T-helper 2 cell treated with Interferon-gamma antibody and Interleukin-4, amounts not matched to agents 5 μg/mL and 100 μg/mL, for 36 hours (primary cell): ENCODE measurements around the gene NEURL1B.
"Not testable (repeated sequence)": the region's sequence is repeated elsewhere in the genome, so short reads cannot be mapped to it uniquely, and the experiment has no call there.

ENCODE experiments used
- DNase-seq: peaks from one replicate; pipeline ENCODE4 v3.0.0; 2021; ENCODE audit warnings: low spot score
- H3K27ac Mint-ChIP-seq: one replicate; pipeline ENCODE4 v1.8.0; 2021; ENCODE audit warnings: mild to moderate bottlenecking, mixed read lengths
- H3K27me3 Mint-ChIP-seq: one replicate; pipeline ENCODE4 v1.8.0; 2021; ENCODE audit warnings: low read depth, mixed read lengths
- H3K36me3 Mint-ChIP-seq: one replicate; pipeline ENCODE4 v1.8.0; 2021; ENCODE audit warnings: low read depth, mixed read lengths
- H3K4me1 Mint-ChIP-seq: one replicate; pipeline ENCODE4 v1.8.0; 2021; ENCODE audit warnings: low read depth, mixed read lengths
- H3K4me3 Mint-ChIP-seq: one replicate; pipeline ENCODE4 v1.8.0; 2022; ENCODE audit warnings: mild to moderate bottlenecking, moderate library complexity, mixed read lengths
- H3K9me3 Mint-ChIP-seq: one replicate; pipeline ENCODE4 v1.8.0; 2021; ENCODE audit warnings: mixed read lengths

Gene NEURL1B

GRCh38 chr5:172644711-172645110 is 3.6 kb downstream of the NEURL1B start:
- H3K4me1 Mint-ChIP-seq, result peaks cover 9% of the 10 kb centered on the region
- H3K27ac Mint-ChIP-seq, result no peak overlapping the region
- H3K4me3 Mint-ChIP-seq, result no peak overlapping the region
- no peak for DNase-seq
- H3K9me3 Mint-ChIP-seq, result no peaks in the 10 kb centered on the region
- no peaks in the 10 kb centered on the region for H3K36me3 Mint-ChIP-seq
- peaks cover 47% of the 10 kb centered on the region for H3K27me3 Mint-ChIP-seq

- H3K27me3 Mint-ChIP-seq, result peaks cover 41% of the 10 kb centered on the region
- H3K4me3 Mint-ChIP-seq, result no peak overlapping the region
Observed at GRCh38 chr5:172645271-172646055, 4.4 kb downstream of the NEURL1B start.

GRCh38 chr5:172646716-172647285 is 5.7 kb downstream of the NEURL1B start:
- Mint-ChIP-seq H3K27me3 (peaks cover 38% of the 10 kb centered on the region), H3K9me3 (no peaks in the 10 kb centered on the region), H3K4me1 (peaks cover 2% of the 10 kb centered on the region), H3K36me3 (no peaks in the 10 kb centered on the region), H3K27ac (no peak overlapping the region), H3K4me3 (no peak overlapping the region)
- DNase-seq, result no peak

More at GRCh38 chr5:172645271-172646055, 4.4 kb downstream of the NEURL1B start:
- Mint-ChIP-seq H3K27ac (no peak overlapping the region), H3K9me3 (no peaks in the 10 kb centered on the region), H3K4me1 (peaks cover 3% of the 10 kb centered on the region), H3K36me3 (no peaks in the 10 kb centered on the region)
- DNase-seq, result no peak

GRCh38 chr5:172647352-172648012 is 6.4 kb downstream of the NEURL1B start:
- no peak overlapping the region for H3K27ac Mint-ChIP-seq
- H3K36me3 Mint-ChIP-seq, result no peaks in the 10 kb centered on the region
- H3K27me3 Mint-ChIP-seq, result peaks cover 32% of the 10 kb centered on the region
- peaks cover 2% of the 10 kb centered on the region for H3K4me1 Mint-ChIP-seq
- H3K9me3 Mint-ChIP-seq, result no peaks in the 10 kb centered on the region
- no peak overlapping the region for H3K4me3 Mint-ChIP-seq
- DNase-seq, result no peak

GRCh38 chr5:172648013-172648381 is 6.9 kb downstream of the NEURL1B start:
- Mint-ChIP-seq H3K36me3 (no peaks in the 10 kb centered on the region), H3K4me3 (no peak overlapping the region), H3K27ac (no peak overlapping the region), H3K4me1 (peaks cover under 1% of the 10 kb centered on the region), H3K9me3 (no peaks in the 10 kb centered on the region), H3K27me3 (peaks cover 26% of the 10 kb centered on the region)
- DNase-seq, result no peak

- H3K4me3 Mint-ChIP-seq, result no peak overlapping the region
- peaks cover 21% of the 10 kb centered on the region for H3K27me3 Mint-ChIP-seq
- DNase-seq, result no peak
- H3K36me3 Mint-ChIP-seq, result no peaks in the 10 kb centered on the region
- H3K27ac Mint-ChIP-seq, result no peak overlapping the region
- no peaks in the 10 kb centered on the region for H3K4me1 Mint-ChIP-seq
- no peaks in the 10 kb centered on the region for H3K9me3 Mint-ChIP-seq
Observed at GRCh38 chr5:172648755-172649154, 7.7 kb downstream of the NEURL1B start.

GRCh38 chr5:172656496-172656895 is 15.4 kb downstream of the NEURL1B start:
- H3K4me1 Mint-ChIP-seq, result not testable (repeated sequence)

GRCh38 chr5:172657524-172658233 is 16.6 kb downstream of the NEURL1B start:
- H3K9me3 Mint-ChIP-seq, H3K27ac Mint-ChIP-seq, H3K27me3 Mint-ChIP-seq, H3K4me1 Mint-ChIP-seq, H3K36me3 Mint-ChIP-seq, DNase-seq, H3K4me3 Mint-ChIP-seq: not testable (repeated sequence)

More at GRCh38 chr5:172656496-172656895, 15.4 kb downstream of the NEURL1B start:
- not testable (repeated sequence) for H3K36me3 Mint-ChIP-seq, H3K27me3 Mint-ChIP-seq, H3K27ac Mint-ChIP-seq, H3K9me3 Mint-ChIP-seq, DNase-seq, H3K4me3 Mint-ChIP-seq

- DNase-seq, result no peak
- Mint-ChIP-seq H3K4me1 (no peaks in the 10 kb centered on the region), H3K4me3 (no peak overlapping the region), H3K9me3 (peaks cover 3% of the 10 kb centered on the region), H3K27ac (no peak overlapping the region), H3K27me3 (peaks cover 4% of the 10 kb centered on the region), H3K36me3 (no peaks in the 10 kb centered on the region)
Observed at GRCh38 chr5:172658391-172658790, 17.3 kb downstream of the NEURL1B start.

GRCh38 chr5:172658961-172659501 is 18.0 kb downstream of the NEURL1B start:
- DNase-seq, result no peak
- Mint-ChIP-seq H3K4me1 (no peaks in the 10 kb centered on the region), H3K9me3 (peaks cover 3% of the 10 kb centered on the region), H3K4me3 (no peak overlapping the region), H3K27ac (no peak overlapping the region), H3K36me3 (no peaks in the 10 kb centered on the region), H3K27me3 (no peaks in the 10 kb centered on the region)

- H3K27me3 Mint-ChIP-seq, result no peaks in the 10 kb centered on the region
- H3K36me3 Mint-ChIP-seq, result no peaks in the 10 kb centered on the region
- H3K9me3 Mint-ChIP-seq, result peaks cover 3% of the 10 kb centered on the region
- H3K4me1 Mint-ChIP-seq, result no peaks in the 10 kb centered on the region
- H3K27ac Mint-ChIP-seq, result no peak overlapping the region
- no peak for DNase-seq
- no peak overlapping the region for H3K4me3 Mint-ChIP-seq
Observed at GRCh38 chr5:172659570-172659908, 18.5 kb downstream of the NEURL1B start.

- Mint-ChIP-seq H3K9me3 (peaks cover 3% of the 10 kb centered on the region), H3K27me3 (no peaks in the 10 kb centered on the region), H3K36me3 (no peaks in the 10 kb centered on the region), H3K4me3 (no peak overlapping the region), H3K4me1 (no peaks in the 10 kb centered on the region), H3K27ac (no peak overlapping the region)
- no peak for DNase-seq
Observed at GRCh38 chr5:172659909-172660628, 19.0 kb downstream of the NEURL1B start.

- no peak overlapping the region for H3K4me3 Mint-ChIP-seq
- H3K36me3 Mint-ChIP-seq, result no peaks in the 10 kb centered on the region
- H3K4me1 Mint-ChIP-seq, result no peaks in the 10 kb centered on the region
Observed at GRCh38 chr5:172660974-172661373, 19.9 kb downstream of the NEURL1B start.

More at GRCh38 chr5:172660974-172661373, 19.9 kb downstream of the NEURL1B start:
- no peak for DNase-seq
- Mint-ChIP-seq H3K27me3 (no peaks in the 10 kb centered on the region), H3K27ac (no peak overlapping the region), H3K9me3 (peaks cover 3% of the 10 kb centered on the region)
